ENCODE results near the gene CYB561.

CYB561 gene

GRCh38 chr17:63395075-63395805, 50.9 kb downstream of the CYB561 start:
- DNase-seq (ENCODE audit: insufficient read length, low spot score) (no peak), FAIRE-seq (no peak)
- no peak for TF ChIP-seq CTCF (IDR thresholded peaks at IDR 0.05; ENCODE audit: insufficient read depth, missing control alignments)

- TF ChIP-seq CTCF (IDR thresholded peaks at IDR 0.05; ENCODE audit: insufficient read depth, missing control alignments) = no peak
- no peak for FAIRE-seq
Measured at GRCh38 chr17:63390090-63390489, 56.0 kb downstream of the CYB561 start.

GRCh38 chr17:63387656-63388340, 58.3 kb downstream of the CYB561 start:
- no peak for TF ChIP-seq CTCF (IDR thresholded peaks at IDR 0.05; ENCODE audit: insufficient read depth, missing control alignments)
- FAIRE-seq (no peak), DNase-seq (ENCODE audit: insufficient read length, low spot score) (no peak)

More at GRCh38 chr17:63390090-63390489, 56.0 kb downstream of the CYB561 start:
- DNase-seq (ENCODE audit: insufficient read length, low spot score) = no peak

- TF ChIP-seq CTCF (IDR thresholded peaks at IDR 0.05; ENCODE audit: insufficient read depth, missing control alignments) = no peak
- DNase-seq (ENCODE audit: insufficient read length, low spot score) = no peak
- no peak for FAIRE-seq
Measured at GRCh38 chr17:63382826-63383225, 63.3 kb downstream of the CYB561 start.
